Duodenal mucosa (tissue), 2 donors: ENCODE results near the gene TNFAIP1.
"Not testable (repeated sequence)": the region's sequence is repeated elsewhere in the genome, so short reads cannot be mapped to it uniquely, and the experiment has no call there.

Source experiments
- H3K27ac ChIP-seq: one replicate; pipeline ENCODE4 v1.7.0; 2013; ENCODE audit warnings: low read depth, low read length
- H3K27me3 ChIP-seq, 2 donors: one replicate each; pipeline ENCODE4 v1.7.0; 2013; ENCODE audit warnings: low read length in 2 of 2, control low read depth in 1 of 2; ENCODE audit not compliant: insufficient read depth in 2 of 2, control insufficient read depth in 1 of 2
- H3K36me3 ChIP-seq, 2 donors: one replicate each; pipeline ENCODE4 v1.7.0; 2013; ENCODE audit warnings: low read length in 2 of 2, control low read depth in 1 of 2; ENCODE audit not compliant: insufficient read depth in 2 of 2, control insufficient read depth in 1 of 2
- H3K4me1 ChIP-seq, 2 donors: one replicate each; pipeline ENCODE4 v1.7.0; 2013; ENCODE audit warnings: low read length in 2 of 2, control low read depth in 1 of 2; ENCODE audit not compliant: insufficient read depth in 2 of 2, control insufficient read depth in 1 of 2
- H3K4me3 ChIP-seq, 2 donors: one replicate each; pipeline ENCODE4 v1.7.0; 2013; ENCODE audit warnings: low read length in 2 of 2, low read depth in 1 of 2
- H3K9ac ChIP-seq, 2 donors: one replicate each; pipeline ENCODE4 v1.7.0; 2013; ENCODE audit warnings: low read length in 2 of 2, low read depth in 1 of 2
- H3K9me3 ChIP-seq, 2 donors: one replicate each; pipeline ENCODE4 v1.7.0; 2013; ENCODE audit warnings: low read length in 2 of 2, control low read depth in 1 of 2; ENCODE audit not compliant: control insufficient read depth in 1 of 2

The TNFAIP1 gene

DNA sequence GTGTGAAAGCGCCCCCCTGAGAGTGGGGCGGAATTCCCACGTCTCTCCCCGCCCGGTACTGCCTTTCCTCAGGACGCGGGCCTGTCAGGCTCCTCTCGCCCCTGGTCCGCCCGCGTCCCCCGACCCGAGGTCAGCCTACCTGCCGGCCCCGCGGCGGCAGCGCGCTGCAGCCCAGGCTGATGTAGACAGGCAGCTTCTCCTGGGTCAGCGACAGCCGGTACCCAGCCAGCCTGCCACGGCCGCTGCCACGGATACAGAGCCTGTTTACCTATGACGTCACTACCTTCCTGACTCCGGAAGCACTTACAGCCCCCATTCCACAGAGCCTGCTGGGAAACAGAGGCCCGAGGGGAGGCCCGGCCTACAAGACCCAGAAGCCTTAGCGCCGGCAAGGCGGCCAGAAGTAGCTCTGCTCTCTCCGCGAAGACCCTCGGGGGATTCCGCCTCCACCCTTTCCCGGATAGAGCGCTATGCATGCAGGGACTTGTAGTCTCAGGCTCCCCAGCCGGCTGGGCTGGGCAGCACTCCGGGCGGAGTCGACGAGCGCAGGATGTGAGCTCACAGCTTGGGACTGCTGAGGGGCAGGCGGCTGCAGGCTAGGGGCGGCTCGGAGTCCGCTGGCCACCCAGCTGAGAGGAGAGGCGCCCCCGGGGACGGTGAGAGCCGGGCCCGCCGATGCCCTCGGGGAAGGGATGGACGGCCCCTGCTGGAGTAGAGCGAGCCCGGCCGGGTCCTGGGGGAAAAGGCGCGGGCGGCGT is at the start of gene TNFAIP1, which contains the start of gene IFT20:
Gene TNFAIP1 (plus strand): TSS at position 561 of the 758 bp plus-strand sequence. CDS start 3,761 bp downstream, outside the sequence.
Gene IFT20 (minus strand): TSS at position 272 of the 758 bp plus-strand sequence. CDS start 3,487 bp downstream, outside the sequence.
- H3K4me3 ChIP-seq: peak within 1 kb of the TSS; percentile 91 to 94
- H3K9me3 ChIP-seq: no peaks in the 10 kb centered on the region
- peaks cover 35 to 43% of the 10 kb centered on the region in 2 donors for H3K4me1 ChIP-seq
- no peaks in the 10 kb centered on the region for H3K27me3 ChIP-seq
- peaks cover 8 to 20% of the 10 kb centered on the region in 2 donors for H3K36me3 ChIP-seq
- H3K9ac ChIP-seq: peak within 1 kb of the TSS; percentile 93 to 95
- peak within 1 kb of the TSS; percentile 85 for H3K27ac ChIP-seq

DNA sequence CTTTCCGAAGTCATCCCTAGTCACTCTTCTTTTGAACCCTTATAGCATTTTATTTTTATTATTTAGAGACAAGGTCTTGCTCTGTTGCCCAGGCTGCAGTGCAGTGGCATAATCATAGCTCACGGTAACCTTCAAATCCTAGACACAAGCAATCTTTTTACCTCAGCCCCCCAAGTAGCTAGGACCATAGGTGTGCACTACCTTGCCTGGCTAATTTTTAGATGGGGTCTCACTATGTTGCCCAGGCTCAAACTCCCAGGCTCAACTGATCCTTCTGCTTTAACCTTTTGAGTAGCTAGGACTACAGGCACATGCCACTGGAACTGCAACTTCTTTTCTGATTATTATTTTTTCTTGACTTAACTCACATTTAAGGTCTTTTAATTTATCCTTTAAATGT is 49.6 kb upstream of the TNFAIP1 start:
- no peaks in the 10 kb centered on the region for H3K9me3 ChIP-seq
- no peak overlapping the region for H3K9ac ChIP-seq
- H3K4me1 ChIP-seq: no peaks in the 10 kb centered on the region
- no peak overlapping the region for H3K4me3 ChIP-seq
- H3K36me3 ChIP-seq: no peaks in the 10 kb centered on the region
- H3K27me3 ChIP-seq: no peaks in the 10 kb centered on the region
- H3K27ac ChIP-seq: no peak overlapping the region

DNA sequence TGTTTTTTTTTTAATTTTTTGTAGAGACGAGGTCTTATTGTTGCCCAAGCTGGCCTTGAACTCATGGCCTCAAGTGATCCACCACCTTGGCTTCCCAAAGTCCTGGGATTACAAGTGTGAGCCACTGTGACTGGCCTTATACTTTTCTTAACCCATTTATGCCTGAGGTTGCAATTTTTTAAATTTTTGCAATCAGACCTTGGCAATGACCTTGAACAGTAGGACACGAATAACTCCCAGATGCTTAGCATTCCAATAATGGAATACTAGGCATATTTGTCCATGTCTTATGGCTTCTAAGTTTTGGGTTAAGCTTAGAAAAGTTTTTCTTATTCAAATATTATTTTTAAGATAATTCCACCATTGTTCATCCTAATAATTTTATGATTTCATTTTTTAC is 44.9 kb upstream of the TNFAIP1 start:
- no peak overlapping the region for H3K27ac ChIP-seq
- no peak overlapping the region for H3K4me3 ChIP-seq
- no peaks in the 10 kb centered on the region for H3K4me1 ChIP-seq
- no peaks in the 10 kb centered on the region for H3K27me3 ChIP-seq
- no peaks in the 10 kb centered on the region for H3K9me3 ChIP-seq
- H3K9ac ChIP-seq: no peak overlapping the region
- no peaks in the 10 kb centered on the region for H3K36me3 ChIP-seq

GRCh38 chr17:28291780-28292330 is 43.7 kb upstream of the TNFAIP1 start:
- H3K4me3 ChIP-seq: no peak overlapping the region
- no peaks in the 10 kb centered on the region for H3K4me1 ChIP-seq
- no peak overlapping the region for H3K27ac ChIP-seq
- H3K9me3 ChIP-seq: no peaks in the 10 kb centered on the region
- no peaks in the 10 kb centered on the region for H3K36me3 ChIP-seq
- H3K9ac ChIP-seq: no peak overlapping the region
- H3K27me3 ChIP-seq: no peaks in the 10 kb centered on the region

DNA sequence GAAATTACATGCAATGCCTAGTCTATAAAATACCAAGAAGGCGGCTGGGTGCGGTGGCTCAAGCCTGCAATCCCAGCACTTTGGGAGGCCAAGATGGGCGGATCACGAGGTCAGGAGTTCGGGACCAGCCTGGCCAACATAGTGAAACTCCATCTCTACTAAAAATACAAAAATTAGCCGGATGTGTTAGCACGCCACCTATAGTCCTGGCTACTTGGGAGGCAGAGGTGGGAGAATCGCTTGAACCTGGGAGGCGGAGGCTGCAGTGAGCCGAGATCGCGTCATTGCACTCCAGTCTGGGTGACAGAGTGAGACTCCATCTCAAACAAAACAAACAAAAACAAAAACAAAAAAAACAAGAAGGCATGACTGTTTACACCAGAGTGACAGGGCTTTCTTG is 42.7 kb upstream of the TNFAIP1 start:
- H3K36me3 ChIP-seq, H3K27me3 ChIP-seq, H3K9ac ChIP-seq, H3K27ac ChIP-seq, H3K9me3 ChIP-seq, H3K4me1 ChIP-seq, H3K4me3 ChIP-seq: not testable (repeated sequence)

DNA sequence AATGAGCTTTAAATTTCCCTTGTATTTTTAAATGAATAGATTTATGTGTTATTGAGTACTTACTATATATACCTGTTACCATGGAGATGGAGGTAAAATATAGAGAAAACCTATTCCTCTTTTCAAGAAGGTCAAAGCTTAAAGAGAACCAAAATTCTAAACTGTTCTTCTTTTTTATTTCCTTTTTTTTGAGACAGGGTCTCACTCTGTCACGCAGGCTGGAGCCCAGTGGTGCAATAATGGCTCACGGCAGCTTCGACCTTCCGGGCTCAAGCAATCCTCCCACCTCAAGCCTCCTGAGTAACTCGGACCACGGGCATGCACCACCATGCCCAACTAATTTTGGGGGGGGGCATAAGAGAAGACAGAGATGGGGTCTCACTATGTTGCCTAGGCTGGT is 41.6 kb upstream of the TNFAIP1 start:
- Histone ChIP-seq H3K27me3 (no peaks in the 10 kb centered on the region), H3K9me3 (no peaks in the 10 kb centered on the region), H3K4me3 (no peak overlapping the region), H3K4me1 (no peaks in the 10 kb centered on the region), H3K36me3 (no peaks in the 10 kb centered on the region), H3K9ac (no peak overlapping the region), H3K27ac (no peak overlapping the region)

DNA sequence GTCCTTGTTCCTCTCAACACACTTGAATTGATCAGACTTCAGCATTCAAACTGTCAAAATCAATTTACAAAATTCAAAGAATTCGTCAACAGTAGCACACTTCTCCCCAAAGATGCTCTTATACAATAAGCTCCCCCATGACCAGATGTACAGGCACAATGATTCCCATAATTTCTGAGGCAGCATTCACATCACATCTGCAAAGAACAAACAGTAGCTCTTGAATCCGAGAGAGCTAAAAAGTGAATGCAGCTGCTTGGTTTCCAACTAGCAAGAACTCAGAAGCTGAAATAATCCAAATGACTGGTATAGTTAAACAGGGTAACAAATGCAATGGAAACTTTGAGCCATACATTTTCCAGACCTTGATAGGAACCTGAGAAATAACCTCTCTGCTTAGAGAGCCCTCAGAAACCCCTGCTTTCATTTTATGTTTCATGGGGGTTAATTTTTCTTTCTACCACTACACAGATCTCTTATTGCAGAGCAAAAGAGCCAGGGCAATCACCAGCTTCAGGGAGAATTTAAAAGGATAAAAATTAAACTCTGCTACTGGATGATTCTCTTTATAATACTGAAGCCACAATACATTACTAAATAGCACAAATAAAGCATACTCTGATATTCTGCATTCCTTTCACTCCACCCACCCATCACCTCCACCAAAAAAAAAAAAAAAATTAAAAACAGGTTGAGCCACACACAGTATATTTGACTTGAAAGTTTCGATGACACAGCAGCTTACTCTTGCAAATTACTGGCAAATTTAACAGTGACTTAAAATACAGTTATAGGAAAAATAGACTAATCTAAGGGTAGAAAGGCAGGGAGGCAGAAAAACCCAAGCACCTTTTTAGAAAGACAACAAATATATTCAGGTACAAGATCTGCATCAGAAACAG is 39.6 kb upstream of the TNFAIP1 start:
- Histone ChIP-seq H3K27me3 (no peaks in the 10 kb centered on the region), H3K27ac (no peak overlapping the region), H3K4me1 (no peaks in the 10 kb centered on the region), H3K9ac (no peak overlapping the region), H3K9me3 (no peaks in the 10 kb centered on the region), H3K4me3 (no peak overlapping the region), H3K36me3 (no peaks in the 10 kb centered on the region)

DNA sequence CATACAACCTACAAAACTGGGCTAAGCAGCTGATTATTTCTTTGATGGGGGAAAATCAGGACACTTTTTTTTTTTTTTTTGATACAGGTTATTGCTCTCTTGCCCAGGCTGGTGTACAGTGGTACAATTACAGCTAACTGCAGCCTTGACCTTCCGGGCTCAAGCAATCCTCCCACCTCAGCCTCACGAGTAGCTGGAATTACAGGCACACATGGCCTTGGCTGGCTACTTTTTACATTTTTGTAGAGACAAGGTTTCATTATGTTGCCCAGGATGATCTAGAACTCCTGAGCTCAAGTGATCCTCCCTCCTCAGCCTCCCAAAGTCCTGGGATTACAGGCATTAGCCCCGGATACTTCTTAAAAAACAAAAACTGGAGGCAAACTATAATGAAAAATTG is 37.1 kb upstream of the TNFAIP1 start:
- Histone ChIP-seq H3K9ac (no peak overlapping the region), H3K9me3 (no peaks in the 10 kb centered on the region), H3K36me3 (no peaks in the 10 kb centered on the region), H3K27ac (no peak overlapping the region), H3K27me3 (no peaks in the 10 kb centered on the region), H3K4me1 (no peaks in the 10 kb centered on the region), H3K4me3 (no peak overlapping the region)

DNA sequence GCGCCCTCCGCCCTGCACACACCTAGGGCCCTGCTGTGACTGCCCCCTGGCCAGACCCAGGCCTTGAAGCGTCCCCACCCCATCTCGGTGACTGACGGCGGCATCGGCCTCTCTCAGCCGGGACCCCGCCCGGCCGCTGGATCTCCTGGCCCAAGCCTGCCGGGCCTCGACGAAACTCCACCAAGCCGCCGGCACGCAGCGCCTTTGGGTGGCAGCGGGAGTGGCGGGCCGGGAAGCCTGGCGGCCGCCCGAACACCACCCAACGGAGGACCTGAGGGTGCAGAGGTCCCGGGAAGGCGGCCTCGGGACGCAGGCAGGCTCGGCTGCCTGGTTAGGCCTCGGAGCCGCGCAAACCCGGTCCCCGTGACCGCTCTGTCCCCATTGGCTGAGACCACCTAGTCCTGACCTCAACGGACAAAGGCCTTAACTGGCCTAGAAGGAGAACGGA is 28.6 kb upstream of the TNFAIP1 start:
- Histone ChIP-seq H3K4me1 (no peaks in the 10 kb centered on the region), H3K36me3 (no peaks in the 10 kb centered on the region), H3K27me3 (peaks cover 5 to 6% of the 10 kb centered on the region in 2 donors), H3K9me3 (no peaks in the 10 kb centered on the region), H3K4me3 (no peak overlapping the region), H3K27ac (no peak overlapping the region), H3K9ac (no peak overlapping the region)

GRCh38 chr17:28313841-28314240 is 21.7 kb upstream of the TNFAIP1 start:
- Histone ChIP-seq H3K4me3 (no peak overlapping the region), H3K9ac (no peak overlapping the region), H3K36me3 (no peaks in the 10 kb centered on the region), H3K9me3 (no peaks in the 10 kb centered on the region), H3K27ac (no peak overlapping the region), H3K27me3 (no peaks in the 10 kb centered on the region), H3K4me1 (peaks cover 8% of the 10 kb centered on the region in 2 donors)
